GM23338 (cell line): ENCODE results near the gene SNX1. TPM values are rescaled to one million over a fixed set of nuclear protein-coding genes. Genes with fewer than 3 reads are reported as not detected.
"Not testable (repeated sequence)": the region's sequence is repeated elsewhere in the genome, so short reads cannot be mapped to it uniquely, and the experiment has no call there.

Experiments
- ATAC-seq: fragments of 200-7000 bp; cut with Tn5 transposase; 3 replicates; pipeline ENCODE4 v1.9.1; 2020
- DNase-seq: peaks from one replicate; pipeline ENCODE4 v3.0.0-alpha.2; 2015; ENCODE audit warnings: low spot score
- H2AFZ ChIP-seq: fragments of 200-600 bp; sonication (generic); 2 replicates; pipeline ENCODE4 v1.8.0; 2016; ENCODE audit warnings: antibody characterized with exemption, mild to moderate bottlenecking, moderate library complexity
- H3F3A ChIP-seq: fragments of 200-600 bp; sonication (generic); replicated peaks from 2 replicates; pipeline ENCODE4 v1.8.0; 2017; ENCODE audit warnings: antibody characterized with exemption, mixed run types, low read depth
- H3K27ac ChIP-seq: fragments of 200-600 bp; sonication (generic); 2 replicates; pipeline ENCODE4 v1.6.1; 2016; ENCODE audit warnings: low read depth
- H3K27me3 ChIP-seq: fragments of 200-600 bp; sonication (generic); 2 replicates; pipeline ENCODE4 v1.8.0; 2016; ENCODE audit warnings: mild to moderate bottlenecking, mixed run types, moderate library complexity; ENCODE audit not compliant: insufficient read depth
- H3K36me3 ChIP-seq: fragments of 200-600 bp; sonication (generic); 2 replicates; pipeline ENCODE4 v1.8.0; 2016; ENCODE audit warnings: mild to moderate bottlenecking; ENCODE audit not compliant: insufficient read depth
- H3K4me1 ChIP-seq: fragments of 200-600 bp; sonication (generic); 2 replicates; pipeline ENCODE4 v1.8.0; 2016; ENCODE audit warnings: mild to moderate bottlenecking, moderate library complexity; ENCODE audit not compliant: insufficient read depth
- H3K4me2 ChIP-seq: fragments of 200-600 bp; sonication (generic); 2 replicates; pipeline ENCODE4 v1.7.1; 2017; ENCODE audit warnings: mixed run types
- H3K4me3 ChIP-seq: fragments of 200-600 bp; sonication (generic); 2 replicates; pipeline ENCODE4 v1.6.1; 2016; ENCODE audit warnings: mixed run types
- H3K79me2 ChIP-seq: fragments of 200-600 bp; sonication (generic); replicated peaks from 2 replicates; pipeline ENCODE4 v1.8.0; 2017; ENCODE audit warnings: mild to moderate bottlenecking; ENCODE audit not compliant: insufficient read depth
- H3K9me2 ChIP-seq: fragments of 200-600 bp; sonication (generic); 2 replicates; pipeline ENCODE4 v1.8.0; 2017; ENCODE audit not compliant: insufficient read depth
- H4K20me1 ChIP-seq: fragments of 200-600 bp; sonication (generic); replicated peaks from 2 replicates; pipeline ENCODE4 v1.8.0; 2017; ENCODE audit warnings: mild to moderate bottlenecking; ENCODE audit not compliant: insufficient read depth
- H3K27ac Mint-ChIP-seq: 2 replicates; pipeline ENCODE4 v1.8.0; 2020; ENCODE audit warnings: inconsistent platforms, mild to moderate bottlenecking, moderate library complexity, mixed read lengths
- H3K27me3 Mint-ChIP-seq: 3 replicates; pipeline ENCODE4 v1.8.0; 2022; ENCODE audit warnings: low read depth, mild to moderate bottlenecking, moderate library complexity, mixed read lengths, inconsistent platforms; ENCODE audit not compliant: insufficient read depth, poor library complexity
- H3K36me3 Mint-ChIP-seq: 3 replicates; pipeline ENCODE4 v1.8.0; 2021; ENCODE audit warnings: low read depth, mild to moderate bottlenecking, inconsistent platforms, moderate library complexity, mixed read lengths
- H3K4me1 Mint-ChIP-seq: 3 replicates; pipeline ENCODE4 v1.8.0; 2020; ENCODE audit warnings: mild to moderate bottlenecking, inconsistent platforms, mixed read lengths
- H3K4me3 Mint-ChIP-seq: 3 replicates; pipeline ENCODE4 v1.8.0; 2021; ENCODE audit warnings: moderate library complexity, mild to moderate bottlenecking, inconsistent platforms, mixed read lengths
- H3K9me3 Mint-ChIP-seq: 3 replicates; pipeline ENCODE4 v1.8.0; 2020; ENCODE audit warnings: moderate library complexity, mild to moderate bottlenecking, inconsistent platforms, mixed read lengths
- CREB1 ChIP-seq: fragments of 250-450 bp; sonication (Bioruptor Pico); IDR thresholded peaks from 2 replicates; pipeline ENCODE4 v1.5.0; 2020; ENCODE audit warnings: low read depth, mild to moderate bottlenecking, moderate library complexity
- EZH2phosphoT487 ChIP-seq: fragments of 200-600 bp; sonication (generic); IDR thresholded peaks from one replicate; pipeline ENCODE4 v1.8.1; 2018; ENCODE audit warnings: antibody characterized with exemption; ENCODE audit not compliant: unreplicated experiment
- JUNB ChIP-seq: IDR thresholded peaks from one replicate; pipeline ENCODE4 v1.6.1; 2016; ENCODE audit warnings: antibody characterized with exemption; ENCODE audit not compliant: unreplicated experiment
- NANOG ChIP-seq: IDR thresholded peaks from 2 replicates; pipeline ENCODE4 v1.6.1; 2016; ENCODE audit warnings: antibody characterized with exemption, borderline replicate concordance
- ZNF331 ChIP-seq: fragments of 250-450 bp; sonication (Bioruptor Pico); IDR thresholded peaks from 2 replicates; pipeline ENCODE4 v1.5.0; 2020; ENCODE audit warnings: low read depth, mild to moderate bottlenecking, moderate library complexity
- polyA plus RNA-seq: library from polyadenylated mRNA; unstranded; fragments of >200 nt; fragmentation: Nextera tagmentation; extraction: Ambion mirVana; gene quantifications from 2 replicates; pipeline ENCODE4 v1.2.1, GENCODE V29; 2016
- total RNA-seq: library from RNA; depleted of rRNA; stranded (reverse); fragments of >200 nt; shearing (Covaris generic); gene quantifications from 2 replicates; pipeline ENCODE4 v1.2.3, GENCODE V29; 2014
- TF ChIP-seq, protein P1 (sequence below): IDR thresholded peaks from 2 replicates; pipeline ENCODE4 v1.6.1; 2016; ENCODE audit warnings: antibody characterized with exemption
- TF ChIP-seq, protein P2 (sequence below): fragments of 250-450 bp; sonication (Bioruptor Pico); IDR thresholded peaks from 2 replicates; pipeline ENCODE4 v1.5.0; 2020; ENCODE audit warnings: mild to moderate bottlenecking, moderate library complexity

Gene SNX1
- total and polyA plus RNA-seq, 2 experiments from 2014 or later: 33.3 to 33.8 TPM

DNA sequence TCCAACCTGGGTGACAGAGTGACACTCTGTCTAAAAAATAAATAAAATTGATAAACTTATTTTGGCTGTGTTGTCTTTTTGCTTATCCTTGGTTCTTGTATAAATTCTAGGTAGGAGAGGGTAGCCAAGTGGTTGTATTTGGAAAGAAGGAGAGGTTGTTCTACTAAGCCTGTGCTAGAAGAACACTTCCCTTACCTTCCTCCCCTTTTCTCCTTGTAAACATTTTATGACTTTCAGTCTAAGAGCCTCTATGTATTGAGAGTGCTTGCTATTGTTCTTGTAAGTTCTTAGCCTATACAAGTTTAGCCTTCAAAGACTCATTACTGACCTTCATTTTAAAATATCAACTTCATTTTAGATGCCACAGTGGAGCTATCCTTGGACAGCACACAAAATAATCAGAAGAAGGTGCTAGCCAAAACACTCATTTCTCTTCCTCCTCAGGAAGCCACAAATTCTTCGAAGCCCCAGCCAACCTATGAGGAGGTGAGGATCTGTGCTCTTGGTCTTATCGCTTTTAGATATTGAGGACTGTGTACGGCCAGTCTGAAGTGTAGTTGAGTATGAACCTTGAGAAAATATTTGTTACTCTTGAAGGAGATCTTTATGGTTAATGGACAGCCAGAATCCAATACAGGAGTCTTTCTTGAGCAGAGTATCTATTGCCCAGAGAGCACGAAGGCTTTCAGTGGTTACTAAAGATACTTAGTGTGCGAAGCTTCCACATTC, 22.1 kb downstream of the SNX1 start:
- no peaks in the 10 kb centered on the region for H3F3A ChIP-seq
- H3K4me3 ChIP-seq: no peak overlapping the region
- no peak for TF ChIP-seq EZH2phosphoT487
- no peak for TF ChIP-seq NANOG
- no peak for TF ChIP-seq ZNF331
- no peak for TF ChIP-seq CREB1 (CRISPR knock-in tag)
- no peak for TF ChIP-seq JUNB
- TF ChIP-seq, protein P1, sequence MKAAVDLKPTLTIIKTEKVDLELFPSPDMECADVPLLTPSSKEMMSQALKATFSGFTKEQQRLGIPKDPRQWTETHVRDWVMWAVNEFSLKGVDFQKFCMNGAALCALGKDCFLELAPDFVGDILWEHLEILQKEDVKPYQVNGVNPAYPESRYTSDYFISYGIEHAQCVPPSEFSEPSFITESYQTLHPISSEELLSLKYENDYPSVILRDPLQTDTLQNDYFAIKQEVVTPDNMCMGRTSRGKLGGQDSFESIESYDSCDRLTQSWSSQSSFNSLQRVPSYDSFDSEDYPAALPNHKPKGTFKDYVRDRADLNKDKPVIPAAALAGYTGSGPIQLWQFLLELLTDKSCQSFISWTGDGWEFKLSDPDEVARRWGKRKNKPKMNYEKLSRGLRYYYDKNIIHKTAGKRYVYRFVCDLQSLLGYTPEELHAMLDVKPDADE: no peak
- TF ChIP-seq, protein P2, sequence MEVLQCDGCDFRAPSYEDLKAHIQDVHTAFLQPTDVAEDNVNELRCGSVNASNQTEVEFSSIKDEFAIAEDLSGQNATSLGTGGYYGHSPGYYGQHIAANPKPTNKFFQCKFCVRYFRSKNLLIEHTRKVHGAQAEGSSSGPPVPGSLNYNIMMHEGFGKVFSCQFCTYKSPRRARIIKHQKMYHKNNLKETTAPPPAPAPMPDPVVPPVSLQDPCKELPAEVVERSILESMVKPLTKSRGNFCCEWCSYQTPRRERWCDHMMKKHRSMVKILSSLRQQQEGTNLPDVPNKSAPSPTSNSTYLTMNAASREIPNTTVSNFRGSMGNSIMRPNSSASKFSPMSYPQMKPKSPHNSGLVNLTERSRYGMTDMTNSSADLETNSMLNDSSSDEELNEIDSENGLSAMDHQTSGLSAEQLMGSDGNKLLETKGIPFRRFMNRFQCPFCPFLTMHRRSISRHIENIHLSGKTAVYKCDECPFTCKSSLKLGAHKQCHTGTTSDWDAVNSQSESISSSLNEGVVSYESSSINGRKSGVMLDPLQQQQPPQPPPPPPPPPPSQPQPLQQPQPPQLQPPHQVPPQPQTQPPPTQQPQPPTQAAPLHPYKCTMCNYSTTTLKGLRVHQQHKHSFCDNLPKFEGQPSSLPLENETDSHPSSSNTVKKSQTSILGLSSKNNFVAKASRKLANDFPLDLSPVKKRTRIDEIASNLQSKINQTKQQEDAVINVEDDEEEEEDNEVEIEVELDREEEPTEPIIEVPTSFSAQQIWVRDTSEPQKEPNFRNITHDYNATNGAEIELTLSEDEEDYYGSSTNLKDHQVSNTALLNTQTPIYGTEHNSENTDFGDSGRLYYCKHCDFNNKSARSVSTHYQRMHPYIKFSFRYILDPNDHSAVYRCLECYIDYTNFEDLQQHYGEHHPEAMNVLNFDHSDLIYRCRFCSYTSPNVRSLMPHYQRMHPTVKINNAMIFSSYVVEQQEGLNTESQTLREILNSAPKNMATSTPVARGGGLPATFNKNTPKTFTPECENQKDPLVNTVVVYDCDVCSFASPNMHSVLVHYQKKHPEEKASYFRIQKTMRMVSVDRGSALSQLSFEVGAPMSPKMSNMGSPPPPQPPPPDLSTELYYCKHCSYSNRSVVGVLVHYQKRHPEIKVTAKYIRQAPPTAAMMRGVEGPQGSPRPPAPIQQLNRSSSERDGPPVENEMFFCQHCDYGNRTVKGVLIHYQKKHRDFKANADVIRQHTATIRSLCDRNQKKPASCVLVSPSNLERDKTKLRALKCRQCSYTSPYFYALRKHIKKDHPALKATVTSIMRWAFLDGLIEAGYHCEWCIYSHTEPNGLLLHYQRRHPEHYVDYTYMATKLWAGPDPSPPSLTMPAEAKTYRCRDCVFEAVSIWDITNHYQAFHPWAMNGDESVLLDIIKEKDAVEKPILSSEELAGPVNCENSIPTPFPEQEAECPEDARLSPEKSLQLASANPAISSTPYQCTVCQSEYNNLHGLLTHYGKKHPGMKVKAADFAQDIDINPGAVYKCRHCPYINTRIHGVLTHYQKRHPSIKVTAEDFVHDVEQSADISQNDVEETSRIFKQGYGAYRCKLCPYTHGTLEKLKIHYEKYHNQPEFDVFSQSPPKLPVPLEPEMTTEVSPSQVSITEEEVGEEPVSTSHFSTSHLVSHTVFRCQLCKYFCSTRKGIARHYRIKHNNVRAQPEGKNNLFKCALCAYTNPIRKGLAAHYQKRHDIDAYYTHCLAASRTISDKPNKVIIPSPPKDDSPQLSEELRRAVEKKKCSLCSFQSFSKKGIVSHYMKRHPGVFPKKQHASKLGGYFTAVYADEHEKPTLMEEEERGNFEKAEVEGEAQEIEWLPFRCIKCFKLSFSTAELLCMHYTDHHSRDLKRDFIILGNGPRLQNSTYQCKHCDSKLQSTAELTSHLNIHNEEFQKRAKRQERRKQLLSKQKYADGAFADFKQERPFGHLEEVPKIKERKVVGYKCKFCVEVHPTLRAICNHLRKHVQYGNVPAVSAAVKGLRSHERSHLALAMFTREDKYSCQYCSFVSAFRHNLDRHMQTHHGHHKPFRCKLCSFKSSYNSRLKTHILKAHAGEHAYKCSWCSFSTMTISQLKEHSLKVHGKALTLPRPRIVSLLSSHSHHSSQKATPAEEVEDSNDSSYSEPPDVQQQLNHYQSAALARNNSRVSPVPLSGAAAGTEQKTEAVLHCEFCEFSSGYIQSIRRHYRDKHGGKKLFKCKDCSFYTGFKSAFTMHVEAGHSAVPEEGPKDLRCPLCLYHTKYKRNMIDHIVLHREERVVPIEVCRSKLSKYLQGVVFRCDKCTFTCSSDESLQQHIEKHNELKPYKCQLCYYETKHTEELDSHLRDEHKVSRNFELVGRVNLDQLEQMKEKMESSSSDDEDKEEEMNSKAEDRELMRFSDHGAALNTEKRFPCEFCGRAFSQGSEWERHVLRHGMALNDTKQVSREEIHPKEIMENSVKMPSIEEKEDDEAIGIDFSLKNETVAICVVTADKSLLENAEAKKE (CRISPR knock-in tag): no peak
- no peaks in the 10 kb centered on the region for H3K9me2 ChIP-seq
- H3K4me1 ChIP-seq: no peaks in the 10 kb centered on the region
- H3K36me3 ChIP-seq: peaks cover 15% of the 10 kb centered on the region; the same call in 1 of the 2 replicates
- H3K27me3 ChIP-seq: no peaks in the 10 kb centered on the region
- peaks cover 30% of the 10 kb centered on the region; the same call in 2 of the 3 replicates for H3K36me3 Mint-ChIP-seq
- no peak overlapping the region for H3K27ac ChIP-seq
- H3K27me3 Mint-ChIP-seq: no peaks in the 10 kb centered on the region
- DNase-seq (no peak), ATAC-seq (no peak)
- no peaks in the 10 kb centered on the region for H4K20me1 ChIP-seq
- no peak overlapping the region for H3K4me2 ChIP-seq
- H2AFZ ChIP-seq: no peak overlapping the region
- H3K4me3 Mint-ChIP-seq: no peak overlapping the region
- H3K27ac Mint-ChIP-seq: no peak overlapping the region
- H3K4me1 Mint-ChIP-seq: no peaks in the 10 kb centered on the region
- no peaks in the 10 kb centered on the region for H3K79me2 ChIP-seq
- H3K9me3 Mint-ChIP-seq: no peaks in the 10 kb centered on the region

DNA sequence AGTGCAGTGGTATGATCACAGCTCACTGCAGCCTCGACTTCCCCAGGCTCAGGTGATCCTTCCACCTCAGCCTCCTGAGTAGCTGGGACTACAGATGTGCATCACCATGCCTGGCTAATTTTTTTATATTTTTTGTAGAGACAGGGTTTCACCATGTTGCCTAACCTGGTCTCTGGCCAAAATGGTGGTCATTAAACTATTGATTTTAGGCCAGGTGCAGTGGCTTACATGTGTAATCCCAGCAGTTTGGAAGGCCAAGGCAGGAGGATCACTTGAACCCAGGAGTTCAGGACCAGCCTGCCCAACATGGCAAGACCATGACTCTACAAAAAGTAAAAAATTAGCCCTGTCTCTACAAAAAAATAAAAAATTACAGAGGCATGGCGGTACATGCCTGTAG, 24.5 kb downstream of the SNX1 start:
- peaks cover 20% of the 10 kb centered on the region; the same call in 1 of the 2 replicates for H3K36me3 ChIP-seq
- ATAC-seq, H3F3A ChIP-seq, H3K27me3 ChIP-seq, H3K4me3 Mint-ChIP-seq, H3K4me2 ChIP-seq, H3K79me2 ChIP-seq, H3K4me3 ChIP-seq, DNase-seq, H2AFZ ChIP-seq, H3K27ac ChIP-seq, H3K4me1 ChIP-seq, H3K27me3 Mint-ChIP-seq, H3K9me2 ChIP-seq, H3K4me1 Mint-ChIP-seq, H4K20me1 ChIP-seq, H3K9me3 Mint-ChIP-seq, H3K27ac Mint-ChIP-seq: not testable (repeated sequence)
- peaks cover 21% of the 10 kb centered on the region; the same call in 2 of the 3 replicates for H3K36me3 Mint-ChIP-seq
